Stimulated activated CD4-positive, alpha-beta T cell treated with anti-CD3 and anti-CD28 coated beads, Interleukin-4, amount 100 ng/mL, for 4 hours (primary cell): ENCODE results near the gene PCLO.
"Not testable (repeated sequence)": the region's sequence is repeated elsewhere in the genome, so short reads cannot be mapped to it uniquely, and the experiment has no call there.

Experiments
- DNase-seq, 2 experiments: peaks; one replicate each; pipeline ENCODE4 v3.0.0-alpha.2; 2020

Gene PCLO

GRCh38 chr7:83141927-83142326, 20.8 kb downstream of the PCLO start:
- DNase-seq = no peak

GRCh38 chr7:83130623-83131545, 31.8 kb downstream of the PCLO start:
- no peak for DNase-seq

GRCh38 chr7:83130191-83130590, 32.5 kb downstream of the PCLO start:
- DNase-seq = no peak

- DNase-seq = no peak
These were observed 43.2 kb downstream of the PCLO start for GRCh38 chr7:83119494-83119893.

GRCh38 chr7:83119026-83119382, 43.7 kb downstream of the PCLO start:
- DNase-seq = no peak

- DNase-seq = no peak
These were observed 44.2 kb downstream of the PCLO start for GRCh38 chr7:83118347-83119025.

- no peak for DNase-seq
These were observed 45.2 kb downstream of the PCLO start for GRCh38 chr7:83117466-83117865.

GRCh38 chr7:83111391-83111790, 51.3 kb downstream of the PCLO start:
- no peak for DNase-seq

- DNase-seq = no peak
These were observed 53.3 kb downstream of the PCLO start for GRCh38 chr7:83109352-83109751.

- no peak for DNase-seq
These were observed 56.7 kb downstream of the PCLO start for GRCh38 chr7:83105948-83106347.

GRCh38 chr7:83105063-83105462, 57.6 kb downstream of the PCLO start:
- no peak for DNase-seq

- no peak for DNase-seq
These were observed 61.2 kb downstream of the PCLO start for GRCh38 chr7:83101530-83101929.

GRCh38 chr7:83096065-83096580, 66.6 kb downstream of the PCLO start:
- no peak for DNase-seq

GRCh38 chr7:83085299-83085698, 77.4 kb downstream of the PCLO start:
- no peak for DNase-seq

- not testable (repeated sequence) for DNase-seq
These were observed 82.8 kb downstream of the PCLO start for GRCh38 chr7:83079879-83080278.

GRCh38 chr7:83077328-83077727, 85.4 kb downstream of the PCLO start:
- DNase-seq = no peak

GRCh38 chr7:83072576-83073517, 89.8 kb downstream of the PCLO start:
- DNase-seq = no peak

- no peak for DNase-seq
These were observed 97.0 kb downstream of the PCLO start for GRCh38 chr7:83065714-83066113.

- no peak for DNase-seq
These were observed 102.5 kb downstream of the PCLO start for GRCh38 chr7:83060218-83060617.

GRCh38 chr7:83058667-83059066, 104.0 kb downstream of the PCLO start:
- no peak for DNase-seq

- no peak for DNase-seq
These were observed 107.5 kb downstream of the PCLO start for GRCh38 chr7:83055197-83055596.

GRCh38 chr7:83054472-83054871, 108.2 kb downstream of the PCLO start:
- DNase-seq = no peak

GRCh38 chr7:83053965-83054364, 108.7 kb downstream of the PCLO start:
- DNase-seq = no peak
